ENCODE measurements around the gene GOLGB1. TPM values are rescaled to one million over a fixed set of nuclear protein-coding genes. Genes with fewer than 3 reads are reported as not detected.

The GOLGB1 gene
- total RNA-seq, 1 donor from 2014 or later, result 76.6 TPM

- H4K20me1 ChIP-seq (ENCODE audit: insufficient read depth, low read length), result no peaks in the 10 kb centered on the region
- no peak overlapping the region for H3K27ac Mint-ChIP-seq (ENCODE audit: unreplicated experiment)
Measured at GRCh38 chr3:121637922-121638321, 111.6 kb downstream of the GOLGB1 start.

GRCh38 chr3:121630355-121630754 is 119.2 kb downstream of the GOLGB1 start:
- Histone ChIP-seq H3K79me2 (ENCODE audit: insufficient read depth, low read length) (no peaks in the 10 kb centered on the region), H4K20me1 (ENCODE audit: insufficient read depth, low read length) (no peaks in the 10 kb centered on the region), H3K36me3 (ENCODE audit: insufficient read depth, low read length) (no peaks in the 10 kb centered on the region), H3K4me2 (ENCODE audit: low read length) (no peak overlapping the region), H3K27ac (ENCODE audit: low read depth, low read length) (no peak overlapping the region), H3K9me3 (ENCODE audit: insufficient read depth, low read depth, low read length) (no peaks in the 10 kb centered on the region), H2AFZ (ENCODE audit: low read depth, low read length) (no peak overlapping the region), H3K27me3 (ENCODE audit: insufficient read depth, low read length) (no peaks in the 10 kb centered on the region), H3K9ac (ENCODE audit: low read length) (no peak overlapping the region), H3K4me3 (ENCODE audit: insufficient read depth, low read depth, low read length) (no peak overlapping the region), H3K4me1 (ENCODE audit: insufficient read depth, low read length) (no peaks in the 10 kb centered on the region)
- no peaks in the 10 kb centered on the region for H3K27me3 Mint-ChIP-seq (ENCODE audit: low read depth, unreplicated experiment)
- no peak for FAIRE-seq
- H3K36me3 Mint-ChIP-seq (ENCODE audit: low read depth, unreplicated experiment), result peaks cover 26% of the 10 kb centered on the region
- no peak for TF ChIP-seq CTCF (IDR thresholded peaks at IDR 0.05; ENCODE audit: insufficient read depth, low read depth, low read length)
- no peak for TF ChIP-seq EZH2 (IDR thresholded peaks at IDR 0.05; ENCODE audit: insufficient read depth, low read length)
- no peak overlapping the region for H3K27ac Mint-ChIP-seq (ENCODE audit: unreplicated experiment)
- H3K9me3 Mint-ChIP-seq (ENCODE audit: unreplicated experiment), result peaks cover 4% of the 10 kb centered on the region
- no peaks in the 10 kb centered on the region for H3K4me1 Mint-ChIP-seq (ENCODE audit: low read depth, unreplicated experiment)
- no peak overlapping the region for H3K4me3 Mint-ChIP-seq (ENCODE audit: unreplicated experiment)
- no peak for DNase-seq (ENCODE audit: low read depth)

More at GRCh38 chr3:121637922-121638321, 111.6 kb downstream of the GOLGB1 start:
- Mint-ChIP-seq H3K27me3 (ENCODE audit: low read depth, unreplicated experiment) (no peaks in the 10 kb centered on the region), H3K4me3 (ENCODE audit: unreplicated experiment) (no peak overlapping the region), H3K9me3 (ENCODE audit: unreplicated experiment) (peaks cover 7% of the 10 kb centered on the region), H3K4me1 (ENCODE audit: low read depth, unreplicated experiment) (no peaks in the 10 kb centered on the region), H3K36me3 (ENCODE audit: low read depth, unreplicated experiment) (peaks cover 18% of the 10 kb centered on the region)
- TF ChIP-seq CTCF (IDR thresholded peaks at IDR 0.05; ENCODE audit: insufficient read depth, low read depth, low read length) (no peak), EZH2 (IDR thresholded peaks at IDR 0.05; ENCODE audit: insufficient read depth, low read length) (no peak)
- H3K4me3 ChIP-seq (ENCODE audit: insufficient read depth, low read depth, low read length), result no peak overlapping the region
- DNase-seq (ENCODE audit: low read depth) (no peak), FAIRE-seq (no peak)
- no peaks in the 10 kb centered on the region for H3K4me1 ChIP-seq (ENCODE audit: insufficient read depth, low read length)
- H3K27ac ChIP-seq (ENCODE audit: low read depth, low read length), result no peak overlapping the region
- H3K27me3 ChIP-seq (ENCODE audit: insufficient read depth, low read length), result no peaks in the 10 kb centered on the region
- H3K36me3 ChIP-seq (ENCODE audit: insufficient read depth, low read length), result no peaks in the 10 kb centered on the region
- H3K9ac ChIP-seq (ENCODE audit: low read length), result no peak overlapping the region
- no peak overlapping the region for H2AFZ ChIP-seq (ENCODE audit: low read depth, low read length)
- no peaks in the 10 kb centered on the region for H3K79me2 ChIP-seq (ENCODE audit: insufficient read depth, low read length)
- H3K4me2 ChIP-seq (ENCODE audit: low read length), result no peak overlapping the region
- no peaks in the 10 kb centered on the region for H3K9me3 ChIP-seq (ENCODE audit: insufficient read depth, low read depth, low read length)

- Histone ChIP-seq H3K4me2 (ENCODE audit: low read length) (no peak overlapping the region), H2AFZ (ENCODE audit: low read depth, low read length) (no peak overlapping the region), H3K79me2 (ENCODE audit: insufficient read depth, low read length) (no peaks in the 10 kb centered on the region), H3K27ac (ENCODE audit: low read depth, low read length) (no peak overlapping the region), H4K20me1 (ENCODE audit: insufficient read depth, low read length) (no peaks in the 10 kb centered on the region), H3K36me3 (ENCODE audit: insufficient read depth, low read length) (no peaks in the 10 kb centered on the region), H3K9me3 (ENCODE audit: insufficient read depth, low read depth, low read length) (no peaks in the 10 kb centered on the region), H3K9ac (ENCODE audit: low read length) (no peak overlapping the region), H3K4me1 (ENCODE audit: insufficient read depth, low read length) (no peaks in the 10 kb centered on the region), H3K4me3 (ENCODE audit: insufficient read depth, low read depth, low read length) (no peak overlapping the region), H3K27me3 (ENCODE audit: insufficient read depth, low read length) (no peaks in the 10 kb centered on the region)
- TF ChIP-seq EZH2 (IDR thresholded peaks at IDR 0.05; ENCODE audit: insufficient read depth, low read length) (no peak), CTCF (IDR thresholded peaks at IDR 0.05; ENCODE audit: insufficient read depth, low read depth, low read length) (no peak)
- DNase-seq (ENCODE audit: low read depth) (no peak), FAIRE-seq (no peak)
- H3K27ac Mint-ChIP-seq (ENCODE audit: unreplicated experiment), result no peak overlapping the region
- peaks cover 2% of the 10 kb centered on the region for H3K9me3 Mint-ChIP-seq (ENCODE audit: unreplicated experiment)
- H3K27me3 Mint-ChIP-seq (ENCODE audit: low read depth, unreplicated experiment), result no peaks in the 10 kb centered on the region
- H3K4me1 Mint-ChIP-seq (ENCODE audit: low read depth, unreplicated experiment), result no peaks in the 10 kb centered on the region
- H3K36me3 Mint-ChIP-seq (ENCODE audit: low read depth, unreplicated experiment), result peaks cover 23% of the 10 kb centered on the region
- H3K4me3 Mint-ChIP-seq (ENCODE audit: unreplicated experiment), result no peak overlapping the region
Measured at GRCh38 chr3:121629601-121630000, 119.9 kb downstream of the GOLGB1 start.

Measured in astrocyte (in vitro differentiated cells and primary cell).